GM12878 (cell line): ENCODE data around the gene PDE3B. TPM values are rescaled to one million over a fixed set of nuclear protein-coding genes. Genes with fewer than 3 reads are reported as not detected.

Experiments
- ATAC-seq: fragments of 200-7000 bp; cut with Tn5 transposase; 3 replicates; pipeline ENCODE4 v1.9.1; 2020; ENCODE audit warnings: mild to moderate bottlenecking, moderate library complexity
- BruUV-seq: library from RNA; stranded (reverse); fragments of 400-500 nt; replicated peaks from 2 replicates; lab custom pipeline; 2021; lab: Mats Ljungman, UMichigan
- CTCF ChIA-PET: fragments of 300-600 bp; sonication (Branson Sonifier 250); formaldehyde crosslinking; extraction: SDS; loops from one replicate; lab custom pipeline; 2021; ENCODE audit warnings: inconsistent platforms; lab: Yijun Ruan, JAX
- POLR2A ChIA-PET: fragments of 350-600 bp; formaldehyde crosslinking; extraction: SDS; loops from one replicate; lab custom pipeline; 2021; ENCODE audit warnings: inconsistent platforms; lab: Charles Lee
- RAD21 ChIA-PET: fragments of 300-600 bp; sonication (Branson Sonifier 250); formaldehyde crosslinking; loops from one replicate; lab custom pipeline; 2023; ENCODE audit warnings: antibody characterized with exemption; ENCODE audit not compliant: unreplicated experiment; lab: Charles Lee
- SMC1A ChIA-PET: fragments of 300-600 bp; sonication (Branson Sonifier 250); formaldehyde crosslinking; loops from one replicate; lab custom pipeline; 2023; ENCODE audit not compliant: unreplicated experiment, uncharacterized antibody; lab: Charles Lee
- DNase-seq: peaks from one replicate; pipeline ENCODE4 v3.0.0-alpha.2; 2011; ENCODE audit warnings: low read depth, low spot score
- FAIRE-seq: peaks from 3 replicates; lab custom pipeline; 2011; peaks lifted over from hg19 to GRCh38; lab: Jason Lieb, UNC
- H2AFZ ChIP-seq: 2 replicates; pipeline ENCODE4 v1.6.0; 2011; ENCODE audit warnings: low read depth, low read length, control low read depth; ENCODE audit not compliant: control insufficient read depth
- H3K27ac ChIP-seq: 2 replicates; pipeline ENCODE4 v1.5.1; 2011; ENCODE audit warnings: control low read depth; ENCODE audit not compliant: control insufficient read depth, insufficient read depth
- H3K27me3 ChIP-seq, 2 experiments: replicated peaks in 1 of 2; 2 replicates each; pipeline versions ENCODE4 v1.6.0 to v1.6.1; 2011; ENCODE audit warnings: low read length in 1 of 2; ENCODE audit not compliant: control insufficient read depth in 2 of 2, insufficient read depth in 2 of 2
- H3K36me3 ChIP-seq, 2 experiments: 2 replicates each; pipeline ENCODE4 v1.5.1; 2011; ENCODE audit warnings: low read length in 1 of 2; ENCODE audit not compliant: control insufficient read depth in 2 of 2, insufficient read depth in 2 of 2
- H3K4me1 ChIP-seq: 2 replicates; pipeline ENCODE4 v1.6.1; 2011; ENCODE audit warnings: mild to moderate bottlenecking, low read length, moderate library complexity, mixed read lengths; ENCODE audit not compliant: control insufficient read depth, insufficient read depth
- H3K4me2 ChIP-seq: 2 replicates; pipeline ENCODE4 v1.6.0; 2011; ENCODE audit warnings: control low read depth; ENCODE audit not compliant: control insufficient read depth, insufficient read depth
- H3K4me3 ChIP-seq: fragments of 200-600 bp; sonication (generic); 2 replicates; pipeline ENCODE4 v1.5.1; 2016
- H3K79me2 ChIP-seq: 2 replicates; pipeline ENCODE4 v1.6.0; 2011; ENCODE audit warnings: low read length; ENCODE audit not compliant: control insufficient read depth, insufficient read depth
- H3K9ac ChIP-seq: 2 replicates; pipeline ENCODE4 v1.8.0; 2011; ENCODE audit warnings: low read length, control low read depth, mixed read lengths; ENCODE audit not compliant: control insufficient read depth, insufficient read depth
- H3K9me3 ChIP-seq: replicated peaks from 3 replicates; pipeline ENCODE4 v1.5.1; 2011; ENCODE audit warnings: mild to moderate bottlenecking, low read length; ENCODE audit not compliant: control insufficient read depth, insufficient read depth
- H4K20me1 ChIP-seq: 2 replicates; pipeline ENCODE4 v1.6.0; 2011; ENCODE audit not compliant: control insufficient read depth, insufficient read depth
- BCL3 ChIP-seq: IDR thresholded peaks from 2 replicates; pipeline ENCODE4 v1.6.1; 2011; ENCODE audit warnings: borderline replicate concordance, low read depth, mild to moderate bottlenecking, moderate library complexity, low read length; ENCODE audit not compliant: insufficient read depth, poor library complexity, severe bottlenecking
- EED ChIP-seq: sonication (generic); IDR thresholded peaks from 2 replicates; pipeline ENCODE4 v1.6.1; 2016; ENCODE audit warnings: antibody characterized with exemption, low read depth
- FOXM1 ChIP-seq: IDR thresholded peaks from 2 replicates; pipeline ENCODE4 v1.6.1; 2012; ENCODE audit warnings: low read depth, mild to moderate bottlenecking, inconsistent platforms, low read length, moderate library complexity
- MYB ChIP-seq: fragments of 150-350 bp; IDR thresholded peaks from 2 replicates; pipeline ENCODE4 v1.6.1; 2014; ENCODE audit warnings: mild to moderate bottlenecking, low read depth, low read length, borderline replicate concordance
- MYC ChIP-seq: IDR thresholded peaks from 2 replicates; pipeline ENCODE4 v1.6.1; 2011; ENCODE audit warnings: mild to moderate bottlenecking, low read length, moderate library complexity, inconsistent platforms; ENCODE audit not compliant: insufficient read depth, insufficient replicate concordance, insufficient read length, severe bottlenecking
- RELB ChIP-seq: fragments of 450-650 bp; IDR thresholded peaks from 2 replicates; pipeline ENCODE4 v1.6.1; 2017; ENCODE audit warnings: low read depth, mild to moderate bottlenecking, moderate library complexity
- REST ChIP-seq: IDR thresholded peaks from 2 replicates; pipeline ENCODE4 v1.6.1; 2012; ENCODE audit warnings: mild to moderate bottlenecking, low read depth, low read length
- STAT1 ChIP-seq: fragments of 450-650 bp; conservative IDR thresholded peaks from 2 replicates; pipeline ENCODE4 v1.6.1; 2014; ENCODE audit warnings: antibody characterized with exemption, mild to moderate bottlenecking
- ZNF207 ChIP-seq: fragments of 450-650 bp; IDR thresholded peaks from 2 replicates; pipeline ENCODE4 v1.6.1; 2014; ENCODE audit warnings: antibody characterized with exemption, mild to moderate bottlenecking, borderline replicate concordance
- ZZZ3 ChIP-seq: IDR thresholded peaks from 2 replicates; pipeline ENCODE4 v1.6.1; 2011; ENCODE audit warnings: low read depth; ENCODE audit not compliant: control insufficient read depth, insufficient read length
- WGBS: methylation state at CpG from one replicate; pipeline ENCODE4 v1.1.6; 2016; ENCODE audit warnings: low lambda C conversion rate; ENCODE audit not compliant: insufficient replicate concordance, insufficient coverage; ENCODE audit errors: missing lambda C conversion rate; 5-methylcytosine and 5-hydroxymethylcytosine counted together
- in situ Hi-C: fragments of 300-500 bp; cut with MboI; formaldehyde crosslinking; loops from 9 replicates; pipeline ENCODE4 v1.14.3; 2018; ENCODE audit warnings: mixed read lengths
- intact Hi-C: fragments of 100-400 bp; cut with micrococcal nuclease; formaldehyde crosslinking; loops from one replicate; pipeline ENCODE4 v1.14.2; 2022; ENCODE audit not compliant: unreplicated experiment
- polyA plus RNA-seq, 11 experiments: library from polyadenylated mRNA; depleted of rRNA in 4 of 11; unstranded in 6 of 11; stranded (reverse) in 5 of 11; fragments of >200 nt; fragmentation: Nextera tagmentation in 4 of 11; fragmentation: Illumina TruSeq in 1 of 11; extraction: Ambion mirVana in 4 of 11; extraction: Trizol in 1 of 11; gene quantifications; 1 replicate in 1 of 11; 2 replicates in 10 of 11; pipeline versions ENCODE4 v1.2.1 to v1.2.3, GENCODE V29; 2011 to 2016; ENCODE audit warnings: inconsistent platforms in 2 of 11, missing spikeins in 2 of 11, low read depth in 1 of 11
- total RNA-seq, 4 experiments: library from RNA; depleted of rRNA in 3 of 4; stranded (reverse); fragments of >200 nt in 3 of 4; fragmentation: Illumina TruSeq in 1 of 4; extraction: Trizol in 1 of 4; gene quantifications; 2 replicates each; pipeline versions ENCODE4 v1.2.1 to v1.2.3, GENCODE V29; 2013 to 2021

PDE3B gene
- total and polyA plus RNA-seq, 10 of the 15 experiments (the other 5 are each of a cell fraction or from before 2014, with no cell fraction given) = 0.04 to 3.1 (median 1.9) TPM

- Histone ChIP-seq H3K79me2 (no peaks in the 10 kb centered on the region), H3K4me2 (no peak overlapping the region), H3K27me3 (no peaks in the 10 kb centered on the region), H3K27ac (no peak overlapping the region)
- in situ Hi-C loops = no loop called here
- DNase-seq = no peak
- no peak for TF ChIP-seq EED
- TF ChIP-seq, all 136 proteins: peak for 0
- Histone ChIP-seq H3K4me1 (no peaks in the 10 kb centered on the region), H3K9ac (no peak overlapping the region), H4K20me1 (no peaks in the 10 kb centered on the region), H3K4me3 (no peak overlapping the region), H3K9me3 (no peaks in the 10 kb centered on the region), H3K36me3 (no peaks in the 10 kb centered on the region), H2AFZ (no peak overlapping the region)
- intact Hi-C loops = no loop called here
- ChIA-PET RAD21 (no interaction called here), SMC1A (no interaction called here), CTCF (no interaction called here), POLR2A (no interaction called here)
- no TSS peak for BruUV-seq
- ATAC-seq = no peak
- FAIRE-seq = no peak
Observed at GRCh38 chr11:14687456-14687855, 43.9 kb downstream of the PDE3B start.

- SMC1A ChIA-PET = no interaction called here
- TF ChIP-seq STAT1 (no peak), MYC (no peak), REST (no peak), ZNF207 (no peak), BCL3 (no peak), FOXM1 (no peak), MYB (no peak), ZZZ3 (no peak), RELB (no peak)
Observed at GRCh38 chr11:14687943-14688627, 44.5 kb downstream of the PDE3B start.

More at GRCh38 chr11:14687943-14688627, 44.5 kb downstream of the PDE3B start:
- intact Hi-C loops (no loop called here), in situ Hi-C loops (no loop called here)
- DNase-seq (no peak), FAIRE-seq (no peak), ATAC-seq (no peak)
- Histone ChIP-seq H3K4me3 (no peak overlapping the region), H3K9me3 (no peaks in the 10 kb centered on the region), H3K9ac (no peak overlapping the region), H2AFZ (no peak overlapping the region), H3K36me3 (no peaks in the 10 kb centered on the region), H3K4me1 (no peaks in the 10 kb centered on the region), H3K79me2 (no peaks in the 10 kb centered on the region), H3K27me3 (no peaks in the 10 kb centered on the region), H4K20me1 (no peaks in the 10 kb centered on the region), H3K27ac (no peak overlapping the region), H3K4me2 (no peak overlapping the region)
- no TSS peak for BruUV-seq
- RAD21 ChIA-PET = no interaction called here
- POLR2A ChIA-PET = interaction anchor here (0.7 kb wide), 1 partner anchor 11 kb away, joined by 5 read pairs; no protein-coding TSS in a partner anchor
- CTCF ChIA-PET = no interaction called here
- WGBS = 63% methylated on average over 2 of the region's 2 CpGs
